Activated CD4-positive, CD25-positive, alpha-beta regulatory T cell treated with anti-CD3 and anti-CD28 coated beads, Interleukin-2, amount 50 U/mL, for 72 hours (primary cell): Measurements from ENCODE around the gene OSBPL10.
"Not testable (repeated sequence)": the region's sequence is repeated elsewhere in the genome, so short reads cannot be mapped to it uniquely, and the experiment has no call there.

Source experiments
- DNase-seq: peaks from one replicate; pipeline ENCODE4 v3.0.0; 2021

OSBPL10 gene

GRCh38 chr3:31804251-31805051 lies 176.6 kb downstream of the OSBPL10 start:
- no peak for DNase-seq

- no peak for DNase-seq
Observed at GRCh38 chr3:31802981-31803740, 177.9 kb downstream of the OSBPL10 start.

- DNase-seq = no peak
Observed at GRCh38 chr3:31800436-31800835, 180.6 kb downstream of the OSBPL10 start.

GRCh38 chr3:31798840-31799239 lies 182.2 kb downstream of the OSBPL10 start:
- DNase-seq = no peak

GRCh38 chr3:31793821-31794220 lies 187.2 kb downstream of the OSBPL10 start:
- DNase-seq = no peak

GRCh38 chr3:31791090-31791430 lies 190.0 kb downstream of the OSBPL10 start:
- no peak for DNase-seq

GRCh38 chr3:31790193-31791089 lies 190.6 kb downstream of the OSBPL10 start:
- no peak for DNase-seq

- DNase-seq = no peak
Observed at GRCh38 chr3:31789429-31789828, 191.6 kb downstream of the OSBPL10 start.

- DNase-seq = no peak
Observed at GRCh38 chr3:31785734-31786133, 195.3 kb downstream of the OSBPL10 start.

GRCh38 chr3:31785286-31785685 lies 195.8 kb downstream of the OSBPL10 start:
- DNase-seq = no peak

- not testable (repeated sequence) for DNase-seq
Observed at GRCh38 chr3:31783851-31784250, 197.2 kb downstream of the OSBPL10 start.

GRCh38 chr3:31782306-31782705 lies 198.8 kb downstream of the OSBPL10 start:
- DNase-seq = not testable (repeated sequence)

- no peak for DNase-seq
Observed at GRCh38 chr3:31779514-31779913, 201.5 kb downstream of the OSBPL10 start.

- DNase-seq = no peak
Observed at GRCh38 chr3:31777887-31778286, 203.2 kb downstream of the OSBPL10 start.

GRCh38 chr3:31777092-31777491 lies 204.0 kb downstream of the OSBPL10 start:
- no peak for DNase-seq

GRCh38 chr3:31776016-31776415 lies 205.0 kb downstream of the OSBPL10 start:
- DNase-seq = no peak

GRCh38 chr3:31775383-31775782 lies 205.7 kb downstream of the OSBPL10 start:
- DNase-seq = no peak

- DNase-seq = no peak
Observed at GRCh38 chr3:31772758-31773473, 208.1 kb downstream of the OSBPL10 start.

GRCh38 chr3:31772272-31772671 lies 208.8 kb downstream of the OSBPL10 start:
- DNase-seq = no peak

- no peak for DNase-seq
Observed at GRCh38 chr3:31770822-31771326, 210.2 kb downstream of the OSBPL10 start.

GRCh38 chr3:31768479-31769125 lies 212.5 kb downstream of the OSBPL10 start:
- no peak for DNase-seq

- DNase-seq = no peak
Observed at GRCh38 chr3:31767920-31768319, 213.1 kb downstream of the OSBPL10 start.
